SK-N-SH (cell line): Measurements from ENCODE around the gene CDC14B. TPM values are rescaled to one million over a fixed set of nuclear protein-coding genes. Genes with fewer than 3 reads are reported as not detected.

ENCODE experiments used
- CTCF ChIA-PET: fragments of 300-600, 350-600 bp; formaldehyde crosslinking; extraction: SDS; loops from one replicate; lab custom pipeline; 2021; lab: Yijun Ruan, JAX
- POLR2A ChIA-PET: fragments of 350-600 bp; sonication (Branson Sonifier 250); formaldehyde crosslinking; extraction: SDS; loops from one replicate; lab custom pipeline; 2020; ENCODE audit warnings: antibody characterized with exemption, inconsistent platforms; lab: Yijun Ruan, JAX
- DNase-seq: peaks from one replicate; pipeline ENCODE4 v3.0.0; 2012
- H2AFZ ChIP-seq: fragments of 200-600 bp; sonication (generic); 2 replicates; pipeline ENCODE4 v1.8.1; 2016; ENCODE audit warnings: antibody characterized with exemption, mild to moderate bottlenecking, low read depth
- H3F3A ChIP-seq: fragments of 200-600 bp; sonication (generic); replicated peaks from 2 replicates; pipeline ENCODE3; 2016; ENCODE audit warnings: antibody characterized with exemption, mild to moderate bottlenecking; ENCODE audit not compliant: insufficient read depth
- H3K27ac ChIP-seq, 2 experiments: fragments of 200-500 bp in 1 of 2; fragments of 200-600 bp in 1 of 2; sonication (Bioruptor generic) in 1 of 2; sonication (generic), shearing (Covaris generic) in 1 of 2; 2 replicates each; pipeline versions ENCODE4 v1.5.1 to v1.6.1; 2014 to 2016; ENCODE audit warnings: low read depth in 2 of 2, inconsistent platforms in 1 of 2, low read length in 1 of 2, mild to moderate bottlenecking in 1 of 2, mixed read lengths in 1 of 2
- H3K27me3 ChIP-seq: fragments of 200-600 bp; sonication (generic), shearing (Covaris generic); 2 replicates; pipeline ENCODE4 v1.6.1; 2016; ENCODE audit warnings: mixed run types; ENCODE audit not compliant: insufficient read depth
- H3K36me3 ChIP-seq, 2 experiments: fragments of 200-500 bp in 1 of 2; fragments of 200-600 bp in 1 of 2; sonication (Bioruptor generic) in 1 of 2; sonication (generic) in 1 of 2; replicated peaks in 1 of 2; 2 replicates each; pipeline versions ENCODE3 to v1.5.1; 2014 to 2016; ENCODE audit warnings: low read length in 1 of 2, mild to moderate bottlenecking in 1 of 2; ENCODE audit not compliant: insufficient read depth in 2 of 2, control insufficient read depth in 1 of 2
- H3K4me1 ChIP-seq, 2 experiments: fragments of 200-500 bp in 1 of 2; fragments of 200-600 bp in 1 of 2; sonication (Bioruptor generic) in 1 of 2; sonication (generic), shearing (Covaris generic) in 1 of 2; 2 replicates each; pipeline versions ENCODE4 v1.5.1 to v1.6.1; 2014 to 2016; ENCODE audit warnings: low read depth in 1 of 2, low read length in 1 of 2, mixed run types in 1 of 2; ENCODE audit not compliant: insufficient read depth in 2 of 2, control insufficient read depth in 1 of 2
- H3K4me2 ChIP-seq: fragments of 200-600 bp; sonication (generic), shearing (Covaris generic); 2 replicates; pipeline ENCODE4 v1.6.1; 2017; ENCODE audit warnings: mixed run types
- H3K4me3 ChIP-seq, 2 experiments: fragments of 200-500 bp in 1 of 2; fragments of 200-600 bp in 1 of 2; sonication (Bioruptor generic) in 1 of 2; sonication (generic), shearing (Covaris generic) in 1 of 2; 2 replicates each; pipeline versions ENCODE4 v1.5.1 to v1.8.1; 2014 to 2016; ENCODE audit warnings: low read depth in 2 of 2, inconsistent platforms in 1 of 2, low read length in 1 of 2, mild to moderate bottlenecking in 1 of 2, mixed read lengths in 1 of 2, moderate library complexity in 1 of 2
- H3K79me2 ChIP-seq: fragments of 200-600 bp; sonication (generic); 2 replicates; pipeline ENCODE4 v1.8.1; 2017; ENCODE audit warnings: mild to moderate bottlenecking; ENCODE audit not compliant: insufficient read depth
- H3K9ac ChIP-seq: fragments of 200-600 bp; sonication (generic); 2 replicates; pipeline ENCODE4 v1.6.1; 2017; ENCODE audit warnings: mixed run types
- H3K9me2 ChIP-seq: fragments of 200-600 bp; sonication (generic); 2 replicates; pipeline ENCODE4 v1.6.1; 2017; ENCODE audit warnings: mixed run types
- H3K9me3 ChIP-seq: fragments of 200-600 bp; sonication (generic); 2 replicates; pipeline ENCODE4 v1.6.1; 2017; ENCODE audit warnings: mixed run types, mild to moderate bottlenecking, moderate library complexity
- H4K20me1 ChIP-seq: fragments of 200-600 bp; sonication (generic); 2 replicates; pipeline ENCODE4 v1.6.1; 2017; ENCODE audit warnings: mild to moderate bottlenecking, mixed run types; ENCODE audit not compliant: insufficient read depth
- CHD2 ChIP-seq: fragments of 150-350 bp; IDR thresholded peaks from 2 replicates; pipeline ENCODE4 v1.6.1; 2018; ENCODE audit warnings: low read length; ENCODE audit not compliant: partially characterized antibody
- ELF1 ChIP-seq: IDR thresholded peaks from 2 replicates; pipeline ENCODE4 v1.4.0; 2012
- EP300 ChIP-seq, 2 experiments: IDR thresholded peaks; 2 replicates each; pipeline versions ENCODE4 v1.4.0 to v1.6.1; 2012; ENCODE audit warnings: borderline replicate concordance in 1 of 2, low read depth in 1 of 2, low read length in 1 of 2
- GABPA ChIP-seq: IDR thresholded peaks from 2 replicates; pipeline ENCODE4 v1.4.0; 2012; ENCODE audit warnings: low read depth, mild to moderate bottlenecking
- IRF3 ChIP-seq: fragments of 150-350 bp; IDR thresholded peaks from 2 replicates; pipeline ENCODE4 v1.6.1; 2016; ENCODE audit warnings: mild to moderate bottlenecking, low read depth, low read length
- MAX ChIP-seq: IDR thresholded peaks from 2 replicates; pipeline ENCODE4 v1.4.0; 2012; ENCODE audit warnings: low read depth
- MEF2A ChIP-seq: IDR thresholded peaks from 2 replicates; pipeline ENCODE4 v1.4.0; 2012; ENCODE audit warnings: low read depth, borderline replicate concordance
- MXI1 ChIP-seq: IDR thresholded peaks from 2 replicates; pipeline ENCODE4 v1.6.1; 2012; ENCODE audit warnings: mild to moderate bottlenecking, low read depth, low read length, improper control_type of control experiment
- NFIC ChIP-seq: IDR thresholded peaks from 2 replicates; pipeline ENCODE4 v1.4.0; 2012; ENCODE audit warnings: borderline replicate concordance
- PBX3 ChIP-seq: IDR thresholded peaks from 2 replicates; pipeline ENCODE4; 2012
- POLR2AphosphoS5 ChIP-seq: IDR thresholded peaks from 2 replicates; pipeline ENCODE4 v1.6.1; 2012; ENCODE audit warnings: low read depth, low read length
- RAD21 ChIP-seq: IDR thresholded peaks from 2 replicates; pipeline ENCODE4 v1.6.1; 2012; ENCODE audit warnings: mild to moderate bottlenecking, low read length
- SIN3A ChIP-seq: IDR thresholded peaks from 2 replicates; pipeline ENCODE4 v1.6.1; 2012; ENCODE audit warnings: low read depth, mild to moderate bottlenecking, low read length, moderate library complexity, borderline replicate concordance
- SMC3 ChIP-seq: IDR thresholded peaks from 2 replicates; pipeline ENCODE4 v1.6.1; 2012; ENCODE audit warnings: low read depth, low read length, improper control_type of control experiment
- ZBTB33 ChIP-seq: IDR thresholded peaks from 2 replicates; pipeline ENCODE4 v1.4.0; 2012; ENCODE audit warnings: low read depth, borderline replicate concordance
- WGBS: methylation state at CpG from one replicate; pipeline ENCODE4 v1.1.6; 2017; ENCODE audit warnings: low lambda C conversion rate; 5-methylcytosine and 5-hydroxymethylcytosine counted together
- polyA plus RNA-seq, 3 experiments: library from polyadenylated mRNA; depleted of rRNA; stranded (reverse); fragments of >200 nt; gene quantifications; 2 replicates each; pipeline ENCODE4 v1.2.3, GENCODE V29; 2012
- TF ChIP-seq, protein P1 (sequence below): fragments of 150-350 bp; IDR thresholded peaks from 2 replicates; pipeline ENCODE4 v1.6.1; 2017; ENCODE audit warnings: antibody characterized with exemption, low read length, low read depth, borderline replicate concordance
- TF ChIP-seq, protein P2 (sequence below): fragments of 200-600 bp; sonication (generic); IDR thresholded peaks from 2 replicates; pipeline ENCODE4 v1.6.1; 2017; ENCODE audit warnings: antibody characterized with exemption, mild to moderate bottlenecking, moderate library complexity

CDC14B gene
- polyA plus RNA-seq, 1 of the 3 experiments (the other 2 are of a cell fraction) = 10.1 TPM

- ChIA-PET POLR2A (interaction anchor here (1.2 kb wide), 1 partner anchor 41 kb away, joined by 3 read pairs; no protein-coding TSS in a partner anchor), CTCF (interaction anchor here (0.6 to 2.4 kb wide), 17 partner anchors 9 to 335 kb away, joined by 3 to 21 read pairs (median 4); no protein-coding TSS in a partner anchor)
- H3K9ac ChIP-seq = peak overlapping the region; percentile 85
- H3K4me3 ChIP-seq = peak overlapping the region; percentile 67 to 78
- peak overlapping the region; percentile 99 for H3K4me2 ChIP-seq
- peak overlapping the region; percentile 93 for H2AFZ ChIP-seq
- H3K27me3 ChIP-seq = no peaks in the 10 kb centered on the region
- TF ChIP-seq GABPA = 0 out of 2 replicates have a peak, but pooled peaks have one; percentile 11
- TF ChIP-seq NFIC = no peak
- no peak for TF ChIP-seq MEF2A
- peaks cover 7% of the 10 kb centered on the region in 2 experiments; a peak in 2 of 4 replicates for H3K4me1 ChIP-seq
- peak; percentile 79 for DNase-seq
- H3F3A ChIP-seq = peaks cover 4% of the 10 kb centered on the region
- no peaks in the 10 kb centered on the region for H3K9me2 ChIP-seq
- peaks cover 0 to 2% of the 10 kb centered on the region in 2 experiments for H3K36me3 ChIP-seq
- H3K9me3 ChIP-seq = no peaks in the 10 kb centered on the region
- peaks cover 8% of the 10 kb centered on the region; the same call in 1 of the 2 replicates for H3K79me2 ChIP-seq
- peak overlapping the region; percentile 47 to 49; a peak in 3 of 4 replicates for H3K27ac ChIP-seq
- 14% methylated on average over 9 of the region's 20 CpGs for WGBS
- H4K20me1 ChIP-seq = no peaks in the 10 kb centered on the region
Observed at GRCh38 chr9:96567203-96567700, 52.4 kb downstream of the CDC14B start.

GRCh38 chr9:96566498-96567202 lies 53.0 kb downstream of the CDC14B start:
- peak overlapping the region; percentile 47 to 49 for H3K27ac ChIP-seq
- H3K4me1 ChIP-seq = peaks cover 7% of the 10 kb centered on the region in 2 experiments; a peak in 2 of 4 replicates
- no peak for TF ChIP-seq ZBTB33
- TF ChIP-seq IRF3 = no peak
- TF ChIP-seq, protein P1, sequence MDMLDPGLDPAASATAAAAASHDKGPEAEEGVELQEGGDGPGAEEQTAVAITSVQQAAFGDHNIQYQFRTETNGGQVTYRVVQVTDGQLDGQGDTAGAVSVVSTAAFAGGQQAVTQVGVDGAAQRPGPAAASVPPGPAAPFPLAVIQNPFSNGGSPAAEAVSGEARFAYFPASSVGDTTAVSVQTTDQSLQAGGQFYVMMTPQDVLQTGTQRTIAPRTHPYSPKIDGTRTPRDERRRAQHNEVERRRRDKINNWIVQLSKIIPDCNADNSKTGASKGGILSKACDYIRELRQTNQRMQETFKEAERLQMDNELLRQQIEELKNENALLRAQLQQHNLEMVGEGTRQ = no peak
- no peak for TF ChIP-seq CHD2
- TF ChIP-seq SMC3 = peak; percentile 30; the same call in 1 of the 2 replicates
- peak; percentile 89 for TF ChIP-seq ELF1
- TF ChIP-seq MAX = 0 out of 2 replicates have a peak, but pooled peaks have one; percentile 37
- TF ChIP-seq EP300 (IDR thresholded peaks at IDR 0.05; ENCODE audit: borderline replicate concordance in 1 of 2, low read depth in 1 of 2, low read length in 1 of 2) = no peak
- TF ChIP-seq PBX3 = no peak
- peak; percentile 93; the same call in 1 of the 2 replicates for TF ChIP-seq SIN3A
- peak; percentile 44 for TF ChIP-seq RAD21
- TF ChIP-seq, protein P2, sequence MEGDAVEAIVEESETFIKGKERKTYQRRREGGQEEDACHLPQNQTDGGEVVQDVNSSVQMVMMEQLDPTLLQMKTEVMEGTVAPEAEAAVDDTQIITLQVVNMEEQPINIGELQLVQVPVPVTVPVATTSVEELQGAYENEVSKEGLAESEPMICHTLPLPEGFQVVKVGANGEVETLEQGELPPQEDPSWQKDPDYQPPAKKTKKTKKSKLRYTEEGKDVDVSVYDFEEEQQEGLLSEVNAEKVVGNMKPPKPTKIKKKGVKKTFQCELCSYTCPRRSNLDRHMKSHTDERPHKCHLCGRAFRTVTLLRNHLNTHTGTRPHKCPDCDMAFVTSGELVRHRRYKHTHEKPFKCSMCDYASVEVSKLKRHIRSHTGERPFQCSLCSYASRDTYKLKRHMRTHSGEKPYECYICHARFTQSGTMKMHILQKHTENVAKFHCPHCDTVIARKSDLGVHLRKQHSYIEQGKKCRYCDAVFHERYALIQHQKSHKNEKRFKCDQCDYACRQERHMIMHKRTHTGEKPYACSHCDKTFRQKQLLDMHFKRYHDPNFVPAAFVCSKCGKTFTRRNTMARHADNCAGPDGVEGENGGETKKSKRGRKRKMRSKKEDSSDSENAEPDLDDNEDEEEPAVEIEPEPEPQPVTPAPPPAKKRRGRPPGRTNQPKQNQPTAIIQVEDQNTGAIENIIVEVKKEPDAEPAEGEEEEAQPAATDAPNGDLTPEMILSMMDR = peak; percentile 63
- no peak for TF ChIP-seq MXI1
- no peak for TF ChIP-seq POLR2AphosphoS5
- no peak for TF ChIP-seq MEF2A
- TF ChIP-seq, all 33 proteins: peak for 6
- no peaks in the 10 kb centered on the region for H3K27me3 ChIP-seq
- peaks cover 0 to 7% of the 10 kb centered on the region in 2 experiments for H3K36me3 ChIP-seq
- 37% methylated on average over 24 of the region's 59 CpGs for WGBS
- H3K4me2 ChIP-seq = peak overlapping the region; percentile 99
- H2AFZ ChIP-seq = peak overlapping the region; percentile 93; the same call in 1 of the 2 replicates
- peak; percentile 89 for DNase-seq
- H3K9me2 ChIP-seq = no peaks in the 10 kb centered on the region
- H3K79me2 ChIP-seq = peaks cover 5% of the 10 kb centered on the region; the same call in 1 of the 2 replicates
- peak overlapping the region; percentile 67 to 78 for H3K4me3 ChIP-seq
- no peaks in the 10 kb centered on the region for H3K9me3 ChIP-seq
- ChIA-PET CTCF (interaction anchor here (0.6 to 2.4 kb wide), 29 partner anchors 9 to 1041 kb away, joined by 3 to 21 read pairs (median 3); no protein-coding TSS in a partner anchor), POLR2A (interaction anchor here (1.2 kb wide), 1 partner anchor 42 kb away, joined by 3 read pairs; no protein-coding TSS in a partner anchor)
- H3K9ac ChIP-seq = peak overlapping the region; percentile 85
- no peaks in the 10 kb centered on the region for H4K20me1 ChIP-seq
- H3F3A ChIP-seq = peaks cover 4% of the 10 kb centered on the region
